ENCODE measurements around the gene DOHH.
"Not testable (repeated sequence)": the region's sequence is repeated elsewhere in the genome, so short reads cannot be mapped to it uniquely, and the experiment has no call there.

Gene DOHH

GRCh38 chr19:3508771-3509535 lies 8.5 kb upstream of the DOHH start:
- TF ChIP-seq CTCF (IDR thresholded peaks at IDR 0.05; ENCODE audit: extremely low read depth, insufficient read depth, missing control alignments) = no peak
- DNase-seq (ENCODE audit: low spot score) = no peak
- in situ Hi-C loops (cut with MboI; ENCODE audit: low pct_unique_long_range_greater_than_20kb, low sequenced_read_pairs, unreplicated experiment) = no loop called here

- in situ Hi-C loops (cut with MboI; ENCODE audit: low pct_unique_long_range_greater_than_20kb, low sequenced_read_pairs, unreplicated experiment); DNase-seq (ENCODE audit: low spot score): not testable (repeated sequence)
Measured at GRCh38 chr19:3508121-3508661, 7.7 kb upstream of the DOHH start.

GRCh38 chr19:3507371-3508120 lies 7.1 kb upstream of the DOHH start:
- DNase-seq (ENCODE audit: low spot score) = no peak
- in situ Hi-C loops (cut with MboI; ENCODE audit: low pct_unique_long_range_greater_than_20kb, low sequenced_read_pairs, unreplicated experiment) = no loop called here
- TF ChIP-seq CTCF (IDR thresholded peaks at IDR 0.05; ENCODE audit: extremely low read depth, insufficient read depth, missing control alignments) = no peak

- peak; percentile 72 for DNase-seq (ENCODE audit: low spot score)
- no peak for TF ChIP-seq CTCF (IDR thresholded peaks at IDR 0.05; ENCODE audit: extremely low read depth, insufficient read depth, missing control alignments)
- in situ Hi-C loops (cut with MboI; ENCODE audit: low pct_unique_long_range_greater_than_20kb, low sequenced_read_pairs, unreplicated experiment) = no loop called here
Measured at GRCh38 chr19:3506384-3507340, 6.2 kb upstream of the DOHH start.

- in situ Hi-C loops (cut with MboI; ENCODE audit: low pct_unique_long_range_greater_than_20kb, low sequenced_read_pairs, unreplicated experiment) = no loop called here
Measured at GRCh38 chr19:3505598-3506383, 5.3 kb upstream of the DOHH start, which contains the start of gene FZR1. FZR1 (plus strand) TSS chr19:3506311; CDS start chr19:3522990, 16,679 bp downstream.

More at GRCh38 chr19:3505598-3506383, 5.3 kb upstream of the DOHH start, which contains the start of gene FZR1:
- peak; percentile 100 for DNase-seq (ENCODE audit: low spot score)
- no peak for TF ChIP-seq CTCF (IDR thresholded peaks at IDR 0.05; ENCODE audit: extremely low read depth, insufficient read depth, missing control alignments)
